ENCODE measurements around the gene ARIH2.

- TF ChIP-seq CTCF (IDR thresholded peaks at IDR 0.05) (no peak), POLR2A (IDR thresholded peaks at IDR 0.05) (no peak), POLR2AphosphoS5 (IDR thresholded peaks at IDR 0.05) (no peak), EP300 (IDR thresholded peaks at IDR 0.05) (no peak)
These were observed 38.5 kb downstream of the ARIH2 start for GRCh38 chr3:48957006-48957705.
